H1 (cell line): ENCODE results near the gene KRT27. TPM values are rescaled to one million over a fixed set of nuclear protein-coding genes. Genes with fewer than 3 reads are reported as not detected.

Experiments used
- RAD21 ChIP-seq, 2 experiments: IDR thresholded peaks in 1 of 2; conservative IDR thresholded peaks in 1 of 2; 2 replicates each; pipeline ENCODE4 v1.6.1; 2011; ENCODE audit warnings: low read depth in 2 of 2, low read length in 2 of 2, improper control_type of control experiment in 1 of 2, inconsistent platforms in 1 of 2, mild to moderate bottlenecking in 1 of 2, moderate library complexity in 1 of 2
- polyA plus RNA-seq, 7 experiments: library from polyadenylated mRNA; depleted of rRNA in 3 of 7; stranded (reverse) in 5 of 7; unstranded in 2 of 7; fragments of >200 nt in 5 of 7; fragments of 200-250 nt in 2 of 7; gene quantifications; 1 replicate in 5 of 7; 2 replicates in 1 of 7; 4 replicates in 1 of 7; pipeline versions ENCODE4 v1.2.1 to v1.2.3, GENCODE V29; 2011 to 2013; ENCODE audit warnings: missing spikeins in 2 of 7, mixed read lengths in 2 of 7
- total RNA-seq: library from RNA; stranded (reverse); fragmentation: NEBNext Ultra II Directional; extraction: Animal tissue kit (Norgen Biotek cat#: 25700); gene quantifications from 2 replicates; pipeline ENCODE4 v1.2.1, GENCODE V29; 2021
- TF ChIP-seq, protein P1 (sequence below): fragments of 300-600 bp; sonication (generic); IDR thresholded peaks from 2 replicates; pipeline ENCODE4 v1.7.1; 2012; ENCODE audit warnings: low read length, moderate library complexity, mild to moderate bottlenecking, inconsistent platforms; ENCODE audit not compliant: insufficient replicate concordance

KRT27 gene
- total and polyA plus RNA-seq, 2 of the 8 experiments (the other 6 are each of a cell fraction or from before 2014, with no cell fraction given) = not detected

- TF ChIP-seq, protein P1, sequence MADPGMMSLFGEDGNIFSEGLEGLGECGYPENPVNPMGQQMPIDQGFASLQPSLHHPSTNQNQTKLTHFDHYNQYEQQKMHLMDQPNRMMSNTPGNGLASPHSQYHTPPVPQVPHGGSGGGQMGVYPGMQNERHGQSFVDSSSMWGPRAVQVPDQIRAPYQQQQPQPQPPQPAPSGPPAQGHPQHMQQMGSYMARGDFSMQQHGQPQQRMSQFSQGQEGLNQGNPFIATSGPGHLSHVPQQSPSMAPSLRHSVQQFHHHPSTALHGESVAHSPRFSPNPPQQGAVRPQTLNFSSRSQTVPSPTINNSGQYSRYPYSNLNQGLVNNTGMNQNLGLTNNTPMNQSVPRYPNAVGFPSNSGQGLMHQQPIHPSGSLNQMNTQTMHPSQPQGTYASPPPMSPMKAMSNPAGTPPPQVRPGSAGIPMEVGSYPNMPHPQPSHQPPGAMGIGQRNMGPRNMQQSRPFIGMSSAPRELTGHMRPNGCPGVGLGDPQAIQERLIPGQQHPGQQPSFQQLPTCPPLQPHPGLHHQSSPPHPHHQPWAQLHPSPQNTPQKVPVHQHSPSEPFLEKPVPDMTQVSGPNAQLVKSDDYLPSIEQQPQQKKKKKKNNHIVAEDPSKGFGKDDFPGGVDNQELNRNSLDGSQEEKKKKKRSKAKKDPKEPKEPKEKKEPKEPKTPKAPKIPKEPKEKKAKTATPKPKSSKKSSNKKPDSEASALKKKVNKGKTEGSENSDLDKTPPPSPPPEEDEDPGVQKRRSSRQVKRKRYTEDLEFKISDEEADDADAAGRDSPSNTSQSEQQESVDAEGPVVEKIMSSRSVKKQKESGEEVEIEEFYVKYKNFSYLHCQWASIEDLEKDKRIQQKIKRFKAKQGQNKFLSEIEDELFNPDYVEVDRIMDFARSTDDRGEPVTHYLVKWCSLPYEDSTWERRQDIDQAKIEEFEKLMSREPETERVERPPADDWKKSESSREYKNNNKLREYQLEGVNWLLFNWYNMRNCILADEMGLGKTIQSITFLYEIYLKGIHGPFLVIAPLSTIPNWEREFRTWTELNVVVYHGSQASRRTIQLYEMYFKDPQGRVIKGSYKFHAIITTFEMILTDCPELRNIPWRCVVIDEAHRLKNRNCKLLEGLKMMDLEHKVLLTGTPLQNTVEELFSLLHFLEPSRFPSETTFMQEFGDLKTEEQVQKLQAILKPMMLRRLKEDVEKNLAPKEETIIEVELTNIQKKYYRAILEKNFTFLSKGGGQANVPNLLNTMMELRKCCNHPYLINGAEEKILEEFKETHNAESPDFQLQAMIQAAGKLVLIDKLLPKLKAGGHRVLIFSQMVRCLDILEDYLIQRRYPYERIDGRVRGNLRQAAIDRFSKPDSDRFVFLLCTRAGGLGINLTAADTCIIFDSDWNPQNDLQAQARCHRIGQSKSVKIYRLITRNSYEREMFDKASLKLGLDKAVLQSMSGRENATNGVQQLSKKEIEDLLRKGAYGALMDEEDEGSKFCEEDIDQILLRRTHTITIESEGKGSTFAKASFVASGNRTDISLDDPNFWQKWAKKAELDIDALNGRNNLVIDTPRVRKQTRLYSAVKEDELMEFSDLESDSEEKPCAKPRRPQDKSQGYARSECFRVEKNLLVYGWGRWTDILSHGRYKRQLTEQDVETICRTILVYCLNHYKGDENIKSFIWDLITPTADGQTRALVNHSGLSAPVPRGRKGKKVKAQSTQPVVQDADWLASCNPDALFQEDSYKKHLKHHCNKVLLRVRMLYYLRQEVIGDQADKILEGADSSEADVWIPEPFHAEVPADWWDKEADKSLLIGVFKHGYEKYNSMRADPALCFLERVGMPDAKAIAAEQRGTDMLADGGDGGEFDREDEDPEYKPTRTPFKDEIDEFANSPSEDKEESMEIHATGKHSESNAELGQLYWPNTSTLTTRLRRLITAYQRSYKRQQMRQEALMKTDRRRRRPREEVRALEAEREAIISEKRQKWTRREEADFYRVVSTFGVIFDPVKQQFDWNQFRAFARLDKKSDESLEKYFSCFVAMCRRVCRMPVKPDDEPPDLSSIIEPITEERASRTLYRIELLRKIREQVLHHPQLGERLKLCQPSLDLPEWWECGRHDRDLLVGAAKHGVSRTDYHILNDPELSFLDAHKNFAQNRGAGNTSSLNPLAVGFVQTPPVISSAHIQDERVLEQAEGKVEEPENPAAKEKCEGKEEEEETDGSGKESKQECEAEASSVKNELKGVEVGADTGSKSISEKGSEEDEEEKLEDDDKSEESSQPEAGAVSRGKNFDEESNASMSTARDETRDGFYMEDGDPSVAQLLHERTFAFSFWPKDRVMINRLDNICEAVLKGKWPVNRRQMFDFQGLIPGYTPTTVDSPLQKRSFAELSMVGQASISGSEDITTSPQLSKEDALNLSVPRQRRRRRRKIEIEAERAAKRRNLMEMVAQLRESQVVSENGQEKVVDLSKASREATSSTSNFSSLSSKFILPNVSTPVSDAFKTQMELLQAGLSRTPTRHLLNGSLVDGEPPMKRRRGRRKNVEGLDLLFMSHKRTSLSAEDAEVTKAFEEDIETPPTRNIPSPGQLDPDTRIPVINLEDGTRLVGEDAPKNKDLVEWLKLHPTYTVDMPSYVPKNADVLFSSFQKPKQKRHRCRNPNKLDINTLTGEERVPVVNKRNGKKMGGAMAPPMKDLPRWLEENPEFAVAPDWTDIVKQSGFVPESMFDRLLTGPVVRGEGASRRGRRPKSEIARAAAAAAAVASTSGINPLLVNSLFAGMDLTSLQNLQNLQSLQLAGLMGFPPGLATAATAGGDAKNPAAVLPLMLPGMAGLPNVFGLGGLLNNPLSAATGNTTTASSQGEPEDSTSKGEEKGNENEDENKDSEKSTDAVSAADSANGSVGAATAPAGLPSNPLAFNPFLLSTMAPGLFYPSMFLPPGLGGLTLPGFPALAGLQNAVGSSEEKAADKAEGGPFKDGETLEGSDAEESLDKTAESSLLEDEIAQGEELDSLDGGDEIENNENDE = no peak
- no peak for TF ChIP-seq RAD21 (IDR thresholded peaks at IDR 0.05 in 1 of 2, conservative IDR thresholded peaks at IDR 0.05 in 1 of 2; ENCODE audit: low read depth in 2 of 2, low read length in 2 of 2)
- TF ChIP-seq, all 59 proteins: peak for 0
These were observed 47.3 kb downstream of the KRT27 start (continued) for GRCh38 chr17:40735016-40735415.
